ENCODE measurements around the gene POU5F1.

The POU5F1 gene

GRCh38 chr6:31152781-31153180, 17.7 kb downstream of the POU5F1 start:
- TF ChIP-seq TAF1 (IDR thresholded peaks at IDR 0.05; ENCODE audit: borderline replicate concordance, insufficient read depth, low read length): no peak
- TF ChIP-seq POLR2AphosphoS5 (IDR thresholded peaks at IDR 0.05; ENCODE audit: low read depth, low read length): no peak
- no peak for TF ChIP-seq REST (IDR thresholded peaks at IDR 0.05; ENCODE audit: insufficient read depth in 1 of 2, low read depth in 2 of 2, low read length in 2 of 2)

GRCh38 chr6:31149827-31150447, 20.5 kb downstream of the POU5F1 start:
- TF ChIP-seq FOXP2 (optimal IDR thresholded peaks at IDR 0.05; ENCODE audit: borderline replicate concordance, extremely low read depth, extremely low read length, insufficient read depth) (no peak), SIN3A (IDR thresholded peaks at IDR 0.05; ENCODE audit: borderline replicate concordance, insufficient read depth, low read length) (no peak), TAF1 (IDR thresholded peaks at IDR 0.05; ENCODE audit: borderline replicate concordance, insufficient read depth, low read length) (no peak), REST (IDR thresholded peaks at IDR 0.05; ENCODE audit: insufficient read depth in 1 of 2, low read depth in 2 of 2, low read length in 2 of 2) (no peak), POLR2AphosphoS5 (IDR thresholded peaks at IDR 0.05; ENCODE audit: low read depth, low read length) (no peak)

- TF ChIP-seq SIN3A (IDR thresholded peaks at IDR 0.05; ENCODE audit: borderline replicate concordance, insufficient read depth, low read length) (no peak), POLR2AphosphoS5 (IDR thresholded peaks at IDR 0.05; ENCODE audit: low read depth, low read length) (no peak), REST (IDR thresholded peaks at IDR 0.05; ENCODE audit: insufficient read depth in 1 of 2, low read depth in 2 of 2, low read length in 2 of 2) (no peak), FOXP2 (optimal IDR thresholded peaks at IDR 0.05; ENCODE audit: borderline replicate concordance, extremely low read depth, extremely low read length, insufficient read depth) (no peak)
Observed at GRCh38 chr6:31145386-31145785, 25.1 kb downstream of the POU5F1 start.

- TF ChIP-seq FOXP2 (optimal IDR thresholded peaks at IDR 0.05; ENCODE audit: borderline replicate concordance, extremely low read depth, extremely low read length, insufficient read depth) (no peak), SIN3A (IDR thresholded peaks at IDR 0.05; ENCODE audit: borderline replicate concordance, insufficient read depth, low read length) (no peak), TAF1 (IDR thresholded peaks at IDR 0.05; ENCODE audit: borderline replicate concordance, insufficient read depth, low read length) (no peak), POLR2AphosphoS5 (IDR thresholded peaks at IDR 0.05; ENCODE audit: low read depth, low read length) (no peak), REST (IDR thresholded peaks at IDR 0.05; ENCODE audit: insufficient read depth in 1 of 2, low read depth in 2 of 2, low read length in 2 of 2) (no peak)
Observed at GRCh38 chr6:31144970-31145340, 25.5 kb downstream of the POU5F1 start.
